Transverse colon (tissue), 4 donors: ENCODE data around the gene UNC5A.

ENCODE experiments used
- EP300 ChIP-seq: sonication (generic); formaldehyde crosslinking; IDR thresholded peaks from one replicate; pipeline ENCODE4 v1.6.1; 2017; ENCODE audit warnings: antibody characterized with exemption, low read depth
- POLR2A ChIP-seq: fragments of 450-650 bp; IDR thresholded peaks from one replicate; pipeline ENCODE4 v1.6.1; 2016; ENCODE audit warnings: antibody characterized with exemption, mild to moderate bottlenecking, moderate library complexity
- POLR2AphosphoS5 ChIP-seq, 3 donors: sonication (generic); formaldehyde crosslinking; IDR thresholded peaks; one replicate each; pipeline ENCODE4 v1.6.1; 2016; ENCODE audit warnings: antibody characterized with exemption in 3 of 3
- TF ChIP-seq, protein P1 (sequence below), 5 experiments: fragments of 200-600 bp in 3 of 5; fragments of 450-650 bp in 2 of 5; sonication (generic) in 3 of 5; IDR thresholded peaks; 1 replicate in 2 of 5; 2 replicates in 3 of 5; pipeline ENCODE4 v1.5.1; 2016 to 2017; ENCODE audit warnings: antibody characterized with exemption in 5 of 5, inconsistent platforms in 3 of 5, mild to moderate bottlenecking in 2 of 5, moderate library complexity in 1 of 5

DNA sequence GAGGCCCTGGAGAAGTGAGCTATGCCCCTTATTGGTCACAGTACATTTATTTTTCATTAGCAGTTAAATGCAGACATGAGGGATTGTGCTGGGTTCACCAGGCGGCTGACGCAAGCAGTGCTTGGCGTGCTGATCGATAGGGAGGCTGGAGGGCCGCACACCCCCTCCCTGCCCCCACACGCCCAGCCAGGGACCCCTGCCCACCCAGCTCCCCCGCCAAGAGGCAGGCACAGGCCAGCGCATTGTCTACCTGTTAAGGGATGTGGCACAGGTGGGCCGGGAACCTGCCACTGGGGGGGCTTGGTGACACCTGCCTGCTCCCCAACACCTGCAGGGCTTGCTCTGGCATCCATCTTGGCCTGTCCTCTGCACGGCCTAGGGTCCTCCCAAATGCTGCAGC is 49.6 kb downstream of the UNC5A start:
- TF ChIP-seq, protein P1, sequence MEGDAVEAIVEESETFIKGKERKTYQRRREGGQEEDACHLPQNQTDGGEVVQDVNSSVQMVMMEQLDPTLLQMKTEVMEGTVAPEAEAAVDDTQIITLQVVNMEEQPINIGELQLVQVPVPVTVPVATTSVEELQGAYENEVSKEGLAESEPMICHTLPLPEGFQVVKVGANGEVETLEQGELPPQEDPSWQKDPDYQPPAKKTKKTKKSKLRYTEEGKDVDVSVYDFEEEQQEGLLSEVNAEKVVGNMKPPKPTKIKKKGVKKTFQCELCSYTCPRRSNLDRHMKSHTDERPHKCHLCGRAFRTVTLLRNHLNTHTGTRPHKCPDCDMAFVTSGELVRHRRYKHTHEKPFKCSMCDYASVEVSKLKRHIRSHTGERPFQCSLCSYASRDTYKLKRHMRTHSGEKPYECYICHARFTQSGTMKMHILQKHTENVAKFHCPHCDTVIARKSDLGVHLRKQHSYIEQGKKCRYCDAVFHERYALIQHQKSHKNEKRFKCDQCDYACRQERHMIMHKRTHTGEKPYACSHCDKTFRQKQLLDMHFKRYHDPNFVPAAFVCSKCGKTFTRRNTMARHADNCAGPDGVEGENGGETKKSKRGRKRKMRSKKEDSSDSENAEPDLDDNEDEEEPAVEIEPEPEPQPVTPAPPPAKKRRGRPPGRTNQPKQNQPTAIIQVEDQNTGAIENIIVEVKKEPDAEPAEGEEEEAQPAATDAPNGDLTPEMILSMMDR (IDR thresholded peaks at IDR 0.05), result no peak
- no peak for TF ChIP-seq POLR2AphosphoS5 (IDR thresholded peaks at IDR 0.05)
- TF ChIP-seq POLR2A, result no peak
- no peak for TF ChIP-seq EP300
